Measurements from ENCODE around the gene FEM1C. TPM values are rescaled to one million over a fixed set of nuclear protein-coding genes. Genes with fewer than 3 reads are reported as not detected.

FEM1C gene
- total RNA-seq: 16.3 and 17.6 TPM in 2 replicates
- long read RNA-seq, full-length matches to known transcripts: 4 of 10 reads
- long read RNA-seq, partial matches to known transcripts: 1 of 10 reads
- long read RNA-seq, other reads (novel, unspliced or antisense): 5 of 10 reads

GRCh38 chr5:115544436-115545350 is at the start of gene FEM1C:
Gene FEM1C (minus strand): TSS chr5:115544775. CDS start chr5:115543493, 1,282 bp downstream.
- H3K36me3 Mint-ChIP-seq (ENCODE audit: low read depth): peaks cover 14% of the 10 kb centered on the region
- peaks cover 37% of the 10 kb centered on the region for H3K4me1 Mint-ChIP-seq
- TF ChIP-seq CTCF (conservative IDR thresholded peaks at IDR 0.05): no peak
- H3K9me3 Mint-ChIP-seq: no peaks in the 10 kb centered on the region
- peak; percentile 93 for DNase-seq (ENCODE audit: low read depth, low spot score)
- peaks cover 4% of the 10 kb centered on the region for H3K27me3 Mint-ChIP-seq (ENCODE audit: low read depth)
- H3K4me3 Mint-ChIP-seq: peak within 1 kb of the TSS; percentile 99
- H3K27ac Mint-ChIP-seq (ENCODE audit: unreplicated experiment): peak within 1 kb of the TSS; percentile 99

- H3K9me3 Mint-ChIP-seq: no peaks in the 10 kb centered on the region
- H3K27ac Mint-ChIP-seq (ENCODE audit: unreplicated experiment): no peak overlapping the region
- H3K36me3 Mint-ChIP-seq (ENCODE audit: low read depth): no peaks in the 10 kb centered on the region
- DNase-seq (ENCODE audit: low read depth, low spot score): no peak
- no peaks in the 10 kb centered on the region for H3K27me3 Mint-ChIP-seq (ENCODE audit: low read depth)
- no peak for TF ChIP-seq CTCF (conservative IDR thresholded peaks at IDR 0.05)
- no peak overlapping the region for H3K4me3 Mint-ChIP-seq
- H3K4me1 Mint-ChIP-seq: no peaks in the 10 kb centered on the region
These were observed 44.5 kb upstream of the FEM1C start for GRCh38 chr5:115589043-115589442.

GRCh38 chr5:115588640-115589039 is 44.1 kb upstream of the FEM1C start:
- H3K36me3 Mint-ChIP-seq (ENCODE audit: low read depth): no peaks in the 10 kb centered on the region
- TF ChIP-seq CTCF (conservative IDR thresholded peaks at IDR 0.05): no peak
- no peak for DNase-seq (ENCODE audit: low read depth, low spot score)
- no peaks in the 10 kb centered on the region for H3K27me3 Mint-ChIP-seq (ENCODE audit: low read depth)
- H3K4me3 Mint-ChIP-seq: no peak overlapping the region
- H3K9me3 Mint-ChIP-seq: no peaks in the 10 kb centered on the region
- H3K4me1 Mint-ChIP-seq: no peaks in the 10 kb centered on the region
- H3K27ac Mint-ChIP-seq (ENCODE audit: unreplicated experiment): no peak overlapping the region

GRCh38 chr5:115586525-115587146 is 42.1 kb upstream of the FEM1C start:
- no peak overlapping the region for H3K4me3 Mint-ChIP-seq
- no peaks in the 10 kb centered on the region for H3K4me1 Mint-ChIP-seq
- TF ChIP-seq CTCF (conservative IDR thresholded peaks at IDR 0.05): peak; percentile 77
- H3K27ac Mint-ChIP-seq (ENCODE audit: unreplicated experiment): no peak overlapping the region
- DNase-seq (ENCODE audit: low read depth, low spot score): no peak
- no peaks in the 10 kb centered on the region for H3K36me3 Mint-ChIP-seq (ENCODE audit: low read depth)
- no peaks in the 10 kb centered on the region for H3K27me3 Mint-ChIP-seq (ENCODE audit: low read depth)
- H3K9me3 Mint-ChIP-seq: no peaks in the 10 kb centered on the region

GRCh38 chr5:115585265-115585664 is 40.7 kb upstream of the FEM1C start:
- Mint-ChIP-seq H3K4me3 (no peak overlapping the region), H3K9me3 (no peaks in the 10 kb centered on the region), H3K27ac (ENCODE audit: unreplicated experiment) (no peak overlapping the region), H3K4me1 (no peaks in the 10 kb centered on the region), H3K36me3 (ENCODE audit: low read depth) (no peaks in the 10 kb centered on the region), H3K27me3 (ENCODE audit: low read depth) (no peaks in the 10 kb centered on the region)
- TF ChIP-seq CTCF (conservative IDR thresholded peaks at IDR 0.05): no peak
- DNase-seq (ENCODE audit: low read depth, low spot score): no peak
